NCI-H1417 treated with DMSO at 0.1 percent for 48 hours (cell line): ENCODE data around the gene ARHGAP32.

Experiments used
- DNase-seq: peaks from one replicate; lab custom pipeline; 2025; lab: John Stamatoyannopoulos, UW

Gene ARHGAP32

DNA sequence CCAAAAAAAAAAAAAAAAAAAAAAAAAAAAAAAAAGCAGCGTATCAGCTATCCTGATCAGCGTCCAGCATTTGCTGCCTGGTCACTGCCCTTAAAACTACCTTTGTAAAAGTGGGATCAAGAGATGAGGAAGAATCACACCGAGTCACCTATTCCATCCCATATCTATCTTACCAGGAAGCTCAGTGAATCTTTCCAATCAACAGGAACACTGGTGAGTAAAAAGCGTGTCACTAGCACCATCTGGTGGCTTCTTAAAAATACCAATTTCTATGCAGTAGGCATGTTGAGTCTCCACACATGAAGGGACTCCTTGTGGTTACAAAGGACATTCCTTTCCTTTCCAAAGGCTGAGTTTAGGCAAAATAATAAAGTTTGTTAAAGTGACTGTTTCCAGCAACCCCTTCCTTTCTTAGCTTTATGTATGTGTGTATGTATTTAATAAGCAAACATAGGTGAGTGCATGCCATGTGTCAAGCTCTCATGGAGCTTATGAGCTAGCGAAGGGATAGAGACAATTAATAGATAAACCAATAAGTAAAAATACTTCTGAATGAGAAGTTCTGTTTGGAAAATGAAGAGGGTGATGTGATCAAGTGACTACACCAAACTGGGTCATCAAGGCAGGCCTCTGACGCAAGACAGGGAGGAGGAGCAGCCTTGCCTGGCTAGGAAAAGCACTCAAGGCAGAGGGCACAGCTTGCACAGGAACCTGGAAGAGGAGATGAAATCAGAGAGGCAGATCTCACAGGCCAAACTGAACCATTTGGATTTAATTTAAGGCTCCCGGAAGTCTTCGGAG, 235.5 kb downstream of the ARHGAP32 start:
- DNase-seq: peak; percentile 34

DNA sequence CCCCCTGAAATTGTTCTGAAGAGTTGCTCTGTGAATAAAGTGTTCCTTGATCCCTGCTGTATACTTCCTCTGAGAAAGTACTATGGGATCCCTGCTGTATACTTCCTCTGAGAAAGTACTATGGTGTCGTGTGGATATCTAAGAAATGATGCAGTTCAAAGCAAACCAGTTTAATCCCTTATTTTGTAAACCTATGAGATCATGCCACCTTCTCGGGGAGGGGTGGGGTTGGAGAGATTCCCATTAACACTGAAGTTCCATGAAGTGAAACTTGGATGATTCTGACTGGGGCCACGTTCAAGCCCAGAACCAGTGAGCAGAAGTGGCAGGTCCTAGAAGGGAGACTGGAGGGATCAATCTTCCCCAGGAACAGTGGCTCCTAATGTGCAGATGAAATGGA, 236.5 kb downstream of the ARHGAP32 start:
- DNase-seq: no peak

DNA sequence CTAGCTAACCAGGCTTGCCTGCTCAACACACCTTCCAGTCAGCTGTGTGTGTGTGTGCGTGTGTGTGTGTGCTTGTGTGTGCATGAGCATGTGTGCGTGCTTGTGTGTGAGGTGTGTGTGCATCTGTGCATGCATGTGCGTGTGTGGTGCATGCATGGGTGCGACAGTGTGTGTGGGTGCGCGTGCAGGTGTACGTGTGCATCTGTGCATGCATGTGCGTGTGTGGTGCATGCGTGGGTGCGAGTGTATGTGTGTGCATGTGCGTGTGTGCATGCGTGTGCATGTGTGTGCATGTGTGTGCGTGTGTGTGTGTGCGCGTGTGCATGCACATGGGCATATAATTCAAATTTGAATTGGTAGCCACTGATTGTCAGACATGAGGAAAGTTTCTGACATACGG, 239.0 kb downstream of the ARHGAP32 start:
- DNase-seq: no peak

DNA sequence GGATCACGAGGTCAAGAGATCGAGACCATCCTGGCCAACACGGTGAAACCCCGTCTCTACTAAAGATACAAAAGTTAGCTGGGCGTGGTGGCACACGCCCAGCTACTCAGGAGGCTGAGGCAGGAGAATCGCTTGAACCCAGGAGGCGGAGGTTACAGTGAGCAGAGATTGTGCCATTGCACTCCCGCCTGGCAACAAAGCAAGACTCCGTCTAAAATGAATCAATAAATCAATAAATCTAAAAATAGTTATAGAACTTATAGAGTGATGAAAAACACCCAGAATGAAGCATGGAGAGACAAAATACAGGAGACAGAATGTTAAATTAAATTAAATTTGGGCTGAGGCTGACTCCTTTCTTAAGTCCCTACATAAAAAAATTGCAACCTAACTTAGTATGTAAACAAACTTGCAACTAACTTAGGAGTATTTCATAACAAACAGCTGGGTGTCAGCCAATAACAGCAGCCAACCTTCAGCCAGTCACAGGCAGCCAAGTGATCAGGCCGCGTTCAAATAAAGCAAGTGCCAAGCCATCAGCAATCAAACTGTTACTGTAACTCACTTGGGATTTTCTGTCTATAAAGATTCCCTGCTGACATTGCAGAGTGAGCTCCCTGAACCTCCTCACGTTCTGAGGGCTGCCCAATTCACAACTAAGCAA, 242.2 kb downstream of the ARHGAP32 start:
- no peak for DNase-seq

DNA sequence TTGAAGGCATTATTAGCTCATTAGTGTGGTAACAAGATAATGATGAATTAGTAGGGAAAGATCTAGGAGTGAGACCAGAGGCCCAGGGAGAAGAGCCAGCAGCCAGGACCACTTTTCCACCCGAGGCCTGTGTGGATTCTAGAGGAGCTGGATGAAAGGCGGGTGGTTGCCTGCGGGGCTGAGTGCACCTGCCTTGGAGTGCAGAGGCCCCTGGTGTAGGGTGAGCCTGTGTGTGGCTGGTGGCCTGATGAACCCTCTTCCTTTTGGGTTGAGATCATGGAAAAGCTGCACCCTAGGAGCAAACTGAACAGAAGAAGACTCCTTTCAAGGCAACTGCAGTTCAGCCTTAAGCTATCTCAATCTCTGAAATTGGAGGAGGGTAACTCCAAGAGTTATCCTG, 243.5 kb downstream of the ARHGAP32 start:
- DNase-seq: no peak

DNA sequence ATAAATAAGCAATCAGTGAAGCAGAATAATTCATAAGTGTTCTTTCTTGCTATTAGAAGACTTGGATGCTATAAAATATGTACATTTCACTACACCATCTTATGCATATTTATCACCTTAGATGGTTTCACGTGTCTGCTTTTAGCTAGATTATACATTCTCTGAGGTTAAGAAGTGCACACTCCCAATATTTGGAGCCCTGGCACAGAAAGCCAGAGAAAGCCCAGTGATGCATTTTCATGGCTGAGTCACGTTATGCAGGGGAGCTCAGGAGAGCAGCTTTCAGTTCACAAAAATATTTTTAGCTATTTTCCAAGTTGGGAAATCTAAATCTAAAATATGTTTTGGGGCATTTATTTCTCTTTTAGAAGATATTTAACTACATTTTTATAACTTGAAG, 244.4 kb downstream of the ARHGAP32 start:
- no peak for DNase-seq

DNA sequence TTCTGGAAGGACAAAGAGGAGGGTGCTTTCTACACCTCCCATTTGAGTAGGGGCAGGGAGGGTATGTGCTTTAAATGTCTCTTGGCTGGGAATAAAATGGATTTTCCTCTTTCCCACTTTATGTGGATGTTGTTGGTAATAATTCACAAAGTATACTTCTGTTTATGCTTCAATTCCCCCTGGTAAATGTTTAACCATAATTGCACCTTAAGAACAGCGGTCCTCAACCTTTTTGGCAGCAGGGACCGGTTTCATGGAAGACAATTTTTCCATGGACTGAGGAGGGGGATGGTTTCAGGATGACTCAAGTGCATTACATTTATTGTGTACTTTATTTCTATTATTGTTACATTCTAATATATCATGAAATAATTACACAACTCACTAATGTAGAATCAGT, 245.5 kb downstream of the ARHGAP32 start:
- no peak for DNase-seq

DNA sequence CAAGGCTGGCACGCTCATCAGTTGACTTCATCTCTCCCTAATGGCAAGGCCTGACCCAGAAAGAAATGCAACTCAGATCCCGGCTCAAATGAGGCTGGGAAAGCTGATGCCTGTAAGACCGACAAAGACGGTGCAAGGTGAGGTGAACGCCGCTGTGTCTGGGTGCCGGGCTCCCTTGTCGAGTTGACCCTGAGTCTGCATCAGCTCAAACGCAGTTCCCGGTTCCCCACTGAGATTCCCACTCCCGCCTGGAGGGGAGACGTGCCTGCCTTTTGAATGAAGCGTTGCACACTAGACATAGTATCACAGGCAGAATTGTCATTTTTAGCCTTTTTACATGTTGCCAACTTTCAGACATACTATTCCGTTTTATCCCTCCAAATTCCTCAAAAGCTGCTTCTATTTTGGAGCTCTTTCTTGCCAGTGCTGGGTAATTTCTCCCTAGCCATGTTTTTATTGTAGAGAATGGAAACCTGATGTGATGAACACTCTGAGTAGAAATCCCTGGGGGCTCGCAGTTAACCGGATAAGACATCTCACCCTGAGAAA, 248.6 kb downstream of the ARHGAP32 start:
- DNase-seq: no peak

DNA sequence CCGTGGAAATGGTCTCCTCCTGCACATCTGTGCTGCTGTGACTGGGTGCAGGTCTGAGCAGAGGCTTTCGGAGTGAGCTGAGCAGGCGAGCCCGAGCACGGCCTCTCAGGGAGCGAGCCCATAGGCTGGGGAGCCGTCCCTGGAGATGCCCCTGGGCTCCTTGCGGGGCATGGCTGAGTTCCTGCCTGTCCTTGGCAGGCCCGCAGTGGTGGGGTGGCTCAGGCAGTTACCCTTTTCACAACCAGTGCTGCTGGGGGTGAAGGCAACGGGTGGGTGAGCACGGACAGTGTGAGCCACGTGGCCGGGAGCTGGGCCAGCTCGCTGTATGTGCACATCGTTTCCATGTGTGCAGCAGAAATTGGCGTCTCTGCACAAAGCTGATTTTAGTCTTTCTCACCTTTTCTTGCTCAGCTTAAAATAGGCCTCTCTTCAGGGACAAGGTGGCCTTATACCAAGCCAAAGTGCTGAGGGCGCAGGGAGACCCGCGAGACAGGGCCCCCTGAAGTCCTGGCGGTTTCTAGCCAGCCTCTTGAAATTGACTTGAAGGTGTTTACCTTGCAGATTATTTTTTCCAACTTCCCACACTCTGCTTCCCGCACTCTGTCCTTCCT, 249.2 kb downstream of the ARHGAP32 start, which contains the start of gene TP53AIP1:
TSS of gene TP53AIP1 (minus strand) at position 55 of the 611 bp plus-strand sequence. CDS start 5,053 bp downstream, outside the sequence.
- no peak for DNase-seq

DNA sequence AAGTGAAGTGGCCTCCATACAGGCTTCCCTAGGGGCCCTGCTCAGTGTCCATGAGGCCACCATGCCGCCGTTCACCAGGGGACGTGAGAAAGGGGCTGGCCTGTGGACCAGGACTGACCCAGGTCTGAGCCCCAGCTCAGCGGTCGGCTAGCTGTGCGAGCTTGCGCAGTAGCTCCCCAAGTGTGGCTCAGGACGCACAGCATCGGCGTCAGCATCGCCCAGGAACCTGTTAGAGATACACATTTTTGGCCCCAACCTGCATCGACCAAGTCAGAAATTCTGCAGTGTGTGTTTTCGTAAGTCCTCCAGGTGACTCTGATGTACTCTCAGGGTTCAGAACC, 249.9 kb downstream of the ARHGAP32 start:
- no peak for DNase-seq

DNA sequence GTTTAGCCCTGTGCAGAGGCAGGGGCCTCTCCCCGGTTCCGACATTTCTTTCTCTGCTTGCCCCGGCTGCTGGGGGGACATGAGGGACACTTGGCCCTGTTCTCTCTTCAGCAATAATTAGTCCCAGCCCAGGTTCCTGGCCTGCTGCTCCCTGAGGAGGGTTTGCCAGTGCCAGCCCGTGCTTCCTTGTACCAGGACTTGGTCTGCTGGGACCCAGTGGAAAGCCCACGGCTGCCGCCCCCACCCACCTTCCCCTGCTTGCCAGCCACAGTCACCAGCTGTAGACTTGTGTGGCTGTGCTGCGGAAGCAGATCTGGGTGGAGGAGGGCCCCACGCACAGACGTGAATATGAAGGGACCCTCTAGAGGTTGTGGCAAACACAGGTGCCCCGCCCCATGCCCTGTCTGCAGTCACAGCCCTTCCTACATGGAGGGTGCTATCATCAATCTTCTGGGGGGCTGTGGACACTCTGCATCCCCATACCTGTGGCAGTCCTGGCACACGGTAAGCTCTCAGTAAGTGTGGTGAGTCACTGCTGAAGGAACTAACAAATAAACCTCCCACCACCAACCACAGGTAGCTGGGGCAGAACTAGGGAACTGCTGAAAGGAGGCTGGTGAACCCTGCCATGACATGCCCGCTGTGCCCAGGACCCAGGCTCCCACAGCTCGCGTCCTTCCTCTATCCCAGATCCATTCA, 250.4 kb downstream of the ARHGAP32 start:
- DNase-seq: no peak

DNA sequence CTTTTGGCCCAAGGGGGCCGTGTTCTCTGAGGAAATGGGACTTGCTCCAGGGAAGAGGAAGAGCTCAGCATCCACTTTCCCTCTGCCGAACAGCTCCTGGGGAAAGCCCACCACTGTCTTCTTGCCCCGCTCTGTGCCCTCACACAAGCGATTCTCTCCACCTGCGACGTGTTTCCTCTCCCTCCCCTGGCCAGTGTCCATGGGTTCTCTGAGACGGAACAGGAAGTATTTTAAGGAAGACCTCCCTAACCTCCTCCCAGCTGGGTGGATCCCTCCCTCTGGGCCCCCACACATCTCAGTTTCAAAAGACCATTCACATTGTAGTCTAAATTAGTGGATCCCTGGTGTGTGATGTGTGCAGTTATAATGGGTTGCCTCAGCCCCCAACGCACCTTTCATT, 251.0 kb downstream of the ARHGAP32 start:
- no peak for DNase-seq

DNA sequence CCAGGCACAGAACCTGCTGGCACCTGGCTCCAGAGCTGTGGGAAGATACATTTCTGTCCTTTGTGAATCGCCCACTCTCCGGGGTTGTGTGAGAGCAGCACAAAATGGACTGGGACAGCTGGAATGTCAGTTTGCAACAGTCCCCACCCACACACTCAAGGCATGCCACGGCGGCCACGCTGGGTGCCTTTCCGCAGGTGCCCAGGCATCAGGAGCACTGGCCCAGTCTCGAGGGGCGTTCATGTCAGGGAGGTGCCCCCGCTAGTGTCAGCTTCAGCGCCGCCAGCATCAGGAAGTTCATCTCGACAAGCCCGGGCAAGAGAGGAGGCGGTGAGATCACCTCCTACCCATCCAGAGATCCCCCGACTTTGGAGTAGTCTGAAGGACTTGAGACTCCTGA, 251.5 kb downstream of the ARHGAP32 start:
- DNase-seq: no peak

DNA sequence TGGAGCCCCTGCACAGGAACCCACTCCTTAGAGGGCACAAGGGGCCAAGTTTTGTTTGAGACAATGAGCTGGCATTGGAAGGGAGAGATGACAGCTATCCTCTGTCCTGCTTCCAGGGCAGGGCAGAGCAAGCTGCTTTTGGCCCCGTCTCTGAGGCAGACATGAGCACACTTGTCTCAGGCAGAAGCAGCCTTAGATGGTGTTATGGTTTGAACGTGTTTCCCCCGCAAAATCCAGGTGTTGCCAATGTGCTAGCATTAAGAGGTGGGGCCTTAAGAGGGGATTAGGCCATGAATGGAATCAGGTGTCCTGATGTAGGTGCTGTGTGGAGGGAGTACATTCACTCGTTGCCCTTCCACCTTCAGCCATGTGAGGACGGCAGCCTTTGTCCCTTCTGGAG, 252.0 kb downstream of the ARHGAP32 start:
- DNase-seq: no peak

DNA sequence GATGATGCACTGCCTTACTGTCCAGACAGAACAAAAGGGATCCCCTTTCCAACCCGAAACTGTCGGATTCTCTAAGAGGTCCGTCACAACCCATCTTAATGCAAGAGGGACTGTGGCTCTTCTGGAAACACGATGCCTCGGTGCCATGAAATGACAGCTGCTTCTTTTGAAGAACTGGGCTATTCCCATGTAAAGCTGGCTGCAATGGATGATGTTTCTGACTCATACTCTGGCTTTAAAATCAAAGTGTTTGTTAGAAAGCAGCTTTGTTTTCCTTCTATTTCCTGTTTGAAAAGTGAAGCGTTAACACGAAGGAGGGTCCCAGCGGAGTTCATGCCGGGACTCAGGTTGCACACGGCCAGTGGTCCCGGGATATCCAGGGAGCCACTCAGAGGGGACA, 252.5 kb downstream of the ARHGAP32 start:
- no peak for DNase-seq

DNA sequence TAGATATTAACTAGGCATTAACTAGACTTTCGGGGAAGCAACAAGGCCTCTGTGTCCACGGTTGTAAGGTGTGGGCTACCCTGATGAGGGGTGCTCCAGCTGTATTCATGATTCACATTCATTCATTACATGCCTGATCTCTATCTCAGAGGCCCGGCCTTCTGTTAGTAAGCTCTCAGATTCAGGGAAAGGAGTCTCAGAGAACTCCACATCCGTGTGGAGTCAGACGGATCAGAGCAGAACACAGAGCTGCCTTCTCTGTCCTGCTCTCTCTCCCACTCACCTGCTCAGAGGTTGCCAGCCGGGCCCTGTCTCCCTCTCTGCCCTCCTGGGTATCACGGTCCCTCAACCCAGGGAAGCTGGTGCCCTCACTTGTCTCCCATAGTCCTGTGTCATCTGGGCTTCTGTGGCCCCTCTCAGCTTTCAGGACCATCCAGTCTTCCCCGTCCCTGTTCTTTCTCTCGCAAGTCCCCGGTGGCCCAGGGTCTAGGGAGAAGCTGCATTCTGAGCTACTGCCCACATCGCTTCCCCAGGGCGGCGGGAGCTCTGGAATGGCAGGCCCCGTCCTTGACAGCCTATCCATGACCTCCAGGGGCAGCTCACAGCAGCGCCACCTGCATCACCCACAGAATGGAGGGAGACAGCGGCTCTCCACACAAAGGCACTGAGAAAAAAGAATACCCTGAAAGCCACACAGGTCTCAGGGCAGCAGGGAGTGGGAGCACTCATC, 253.8 kb downstream of the ARHGAP32 start:
- no peak for DNase-seq

DNA sequence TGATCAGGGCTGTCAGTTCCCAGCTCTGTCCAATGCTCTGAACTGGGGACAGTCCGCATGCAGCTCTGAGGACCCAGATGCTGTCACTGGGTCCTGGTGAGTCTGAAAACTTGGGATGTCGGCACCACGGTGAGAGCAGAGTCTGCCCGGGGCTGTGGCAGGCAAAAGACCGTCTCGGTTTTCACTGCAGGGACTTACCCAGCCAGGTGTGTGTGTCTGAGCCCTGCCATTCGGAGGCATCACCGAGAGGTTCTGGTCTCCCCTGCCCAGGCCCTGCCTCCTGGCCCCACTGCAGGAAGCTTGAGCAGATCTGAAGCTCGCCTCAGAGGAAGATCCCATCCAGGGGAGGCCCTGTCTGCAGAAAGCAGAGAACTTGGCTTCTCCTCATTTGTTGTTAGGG, 254.6 kb downstream of the ARHGAP32 start:
- no peak for DNase-seq

DNA sequence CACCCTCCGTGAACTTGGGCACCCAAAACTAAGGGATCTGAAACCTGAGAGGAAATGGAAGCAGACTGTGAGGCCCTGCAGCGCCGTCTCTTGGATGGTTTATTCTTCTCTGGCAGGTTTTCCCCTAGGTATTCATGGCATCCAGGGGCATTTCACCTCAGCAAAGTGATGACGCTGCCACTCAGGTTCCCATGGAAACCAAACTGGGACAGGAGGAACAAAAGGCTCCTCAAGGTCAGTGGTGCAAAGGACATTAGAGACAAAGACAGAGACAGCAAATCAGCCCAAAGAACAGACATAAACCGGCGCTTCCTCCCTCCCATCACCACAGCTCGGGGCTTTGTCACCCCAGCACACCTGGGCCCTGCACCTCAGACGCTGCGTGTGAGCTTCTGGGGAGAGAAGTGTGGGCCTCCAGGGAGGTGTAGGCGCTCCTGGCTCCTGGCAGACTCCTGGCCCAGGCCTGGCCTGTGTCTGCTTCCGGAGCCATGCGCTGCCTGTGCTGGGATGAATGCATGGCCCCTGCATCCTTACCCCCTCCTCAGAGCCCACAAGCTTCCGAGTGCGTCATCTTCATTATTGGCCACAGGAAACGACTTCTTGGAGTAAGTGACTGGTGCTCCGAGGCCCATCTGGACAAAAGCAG, 255.4 kb downstream of the ARHGAP32 start:
- DNase-seq: no peak

DNA sequence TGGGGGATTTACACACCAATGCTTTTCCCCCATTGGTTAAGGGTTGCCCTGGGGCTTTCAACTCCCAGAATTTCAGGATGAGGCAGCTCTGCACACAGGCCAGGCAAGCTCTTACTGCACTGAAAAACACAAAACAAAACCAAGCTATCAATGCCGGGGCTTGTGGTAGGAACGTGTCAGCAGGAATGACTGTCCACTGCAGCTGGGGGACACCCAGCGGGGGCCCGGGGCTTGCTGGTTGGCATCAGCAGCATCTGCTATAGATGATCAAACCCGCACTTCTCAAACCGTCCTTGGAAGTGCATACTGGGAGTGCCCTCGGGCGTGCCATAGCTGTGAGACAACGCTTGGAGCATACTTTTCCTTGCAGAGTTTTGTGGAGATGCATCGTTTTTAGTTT, 257.2 kb downstream of the ARHGAP32 start:
- DNase-seq: no peak

DNA sequence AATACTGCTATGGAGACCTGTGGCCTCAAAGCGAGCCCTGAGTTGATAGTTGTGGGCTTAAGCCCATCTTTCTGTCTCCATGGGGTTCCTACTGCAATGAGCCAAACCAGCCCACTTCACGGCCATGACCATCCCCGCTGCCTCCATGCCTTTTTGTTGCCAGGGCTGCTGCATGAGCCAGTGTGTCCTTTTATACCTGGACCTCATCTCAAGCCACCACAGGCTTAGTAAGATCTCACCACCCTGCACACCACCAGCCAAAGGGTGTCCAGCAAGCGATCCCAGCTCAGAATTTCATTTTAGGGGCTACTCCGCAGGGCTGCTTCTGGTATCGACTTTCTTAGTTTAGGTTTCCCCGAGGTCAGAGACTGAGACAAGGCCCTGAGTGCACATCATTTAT, 257.8 kb downstream of the ARHGAP32 start:
- no peak for DNase-seq

DNA sequence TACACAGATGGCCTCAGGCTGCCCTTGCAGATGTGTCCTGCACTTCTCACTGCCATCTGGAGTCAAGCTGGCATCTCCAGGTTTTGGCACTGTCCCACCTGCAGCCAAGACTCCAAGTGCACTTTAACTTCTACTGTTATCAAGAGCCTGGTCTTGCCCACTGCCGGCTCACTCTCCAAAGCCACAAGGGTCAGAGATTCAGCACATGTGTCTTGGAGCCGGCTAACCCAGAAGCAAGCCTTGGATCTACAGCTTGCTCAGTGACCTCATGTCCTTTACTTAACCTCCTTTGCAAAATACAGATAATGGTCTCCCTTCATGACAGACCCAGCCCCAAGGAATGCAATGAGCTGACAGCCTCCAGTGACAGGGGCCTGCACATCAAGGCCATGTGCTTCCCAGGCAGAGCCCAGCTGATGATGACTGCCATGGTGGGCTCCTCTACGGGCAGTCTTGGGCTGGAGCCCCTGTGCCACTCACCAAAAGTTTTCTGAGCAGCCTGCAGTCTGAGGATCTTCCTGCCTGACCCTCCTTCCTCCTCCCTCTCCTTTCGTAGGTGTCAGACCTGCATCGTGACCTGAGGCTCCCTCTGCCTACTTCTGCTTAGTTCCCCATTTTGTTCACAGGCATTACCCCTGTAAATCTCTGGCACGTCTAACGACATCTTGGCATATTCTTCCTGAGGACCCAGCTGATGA, 258.5 kb downstream of the ARHGAP32 start:
- DNase-seq: no peak
